ENCODE measurements around the gene BLOC1S1. TPM values are rescaled to one million over a fixed set of nuclear protein-coding genes. Genes with fewer than 3 reads are reported as not detected.

Gene BLOC1S1
- total and polyA plus RNA-seq, 10 of the 15 experiments (the other 5 are each of a cell fraction or from before 2014, with no cell fraction given): 126 to 285 (median 166) TPM

DNA sequence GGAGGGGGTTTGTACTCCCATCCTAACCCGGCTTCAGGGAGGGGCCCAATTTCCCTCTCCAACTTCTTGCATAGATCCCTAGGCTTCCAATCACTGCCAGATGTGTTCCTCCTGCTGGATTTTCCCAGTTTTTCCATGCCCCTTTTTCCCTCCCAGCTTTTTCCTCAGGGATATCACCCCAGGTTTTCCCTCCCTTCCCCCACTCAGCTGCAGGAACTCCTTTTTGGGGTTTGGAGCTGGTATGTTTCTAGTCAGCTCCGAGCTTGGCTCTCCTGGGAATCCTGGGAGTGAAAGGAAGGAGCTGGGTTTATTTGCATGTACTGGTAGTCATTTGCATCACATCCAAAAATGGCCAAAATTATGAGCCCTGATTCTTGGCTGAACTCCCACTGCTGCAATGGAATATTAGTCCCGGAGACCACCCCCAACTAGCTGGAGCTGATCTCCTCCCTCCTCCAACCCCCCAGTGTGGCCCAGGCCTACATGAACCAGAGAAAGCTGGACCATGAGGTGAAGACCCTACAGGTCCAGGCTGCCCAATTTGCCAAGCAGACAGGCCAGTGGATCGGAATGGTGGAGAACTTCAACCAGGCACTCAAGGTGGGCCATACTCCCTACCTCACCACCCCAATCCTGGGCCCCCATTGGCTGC is 2.9 kb downstream of the BLOC1S1 start:
- WGBS (ENCODE audit: insufficient coverage, insufficient replicate concordance, low lambda C conversion rate, missing lambda C conversion rate): 85% methylated on average over 4 of the region's 4 CpGs
- Histone ChIP-seq H3K4me3 (no peak overlapping the region), H3K79me2 (ENCODE audit: control insufficient read depth, insufficient read depth, low read length) (peaks cover 13% of the 10 kb centered on the region), H3K36me3 (ENCODE audit: control insufficient read depth in 2 of 2, insufficient read depth in 2 of 2, low read length in 1 of 2) (peaks cover under 1 to 3% of the 10 kb centered on the region in 2 experiments; a peak in 3 of 4 replicates), H3K4me2 (ENCODE audit: control insufficient read depth, insufficient read depth) (peak overlapping the region; percentile 100), H2AFZ (ENCODE audit: control insufficient read depth, low read depth, low read length) (no peak overlapping the region), H3K9me3 (replicated peaks; ENCODE audit: control insufficient read depth, insufficient read depth, low read length) (no peaks in the 10 kb centered on the region), H3K27me3 (replicated peaks in 1 of 2; ENCODE audit: control insufficient read depth in 2 of 2, insufficient read depth in 2 of 2, low read length in 1 of 2) (no peaks in the 10 kb centered on the region), H3K27ac (ENCODE audit: control insufficient read depth, insufficient read depth) (peak overlapping the region; percentile 95), H3K9ac (ENCODE audit: control insufficient read depth, insufficient read depth, low read length) (no peak overlapping the region), H3K4me1 (ENCODE audit: control insufficient read depth, insufficient read depth, low read length) (peaks cover 25% of the 10 kb centered on the region), H4K20me1 (ENCODE audit: control insufficient read depth, insufficient read depth) (no peaks in the 10 kb centered on the region)
- ChIA-PET SMC1A (ENCODE audit: uncharacterized antibody, unreplicated experiment) (interaction anchor here (1.2 to 4.0 kb wide), 6 partner anchors 11 to 73 kb away, joined by 3 to 29 read pairs (median 8); no protein-coding TSS in a partner anchor), POLR2A (interaction anchor here (0.5 to 2.4 kb wide), 4 partner anchors 11 to 319 kb away, joined by 3 to 10 read pairs (median 4); no protein-coding TSS in a partner anchor), RAD21 (ENCODE audit: unreplicated experiment) (interaction anchor here (1.4 to 11.0 kb wide), 5 partner anchors 10 to 73 kb away, joined by 3 to 113 read pairs (median 6); partner anchors contain the start of gene CD63), CTCF (interaction anchor here (0.5 to 11.4 kb wide), 12 partner anchors 11 to 361 kb away, joined by 3 to 205 read pairs (median 4); partner anchors contain the start of genes CD63 and ERBB3)
- ATAC-seq (no peak), FAIRE-seq (no peak), DNase-seq (ENCODE audit: low read depth, low spot score) (no peak)
- intact Hi-C loops (cut with micrococcal nuclease; ENCODE audit: unreplicated experiment) (no loop called here), in situ Hi-C loops (cut with MboI) (no loop called here)
- no TSS peak for BruUV-seq (replicated peaks)
- TF ChIP-seq EED (IDR thresholded peaks at IDR 0.05; ENCODE audit: low read depth) (peak; percentile 41; the same call in 1 of the 2 replicates), IKZF2 (IDR thresholded peaks at IDR 0.05) (peak in 1 of 2 experiments; percentile 8; a peak in 1 of 4 replicates), KDM1A (IDR thresholded peaks at IDR 0.05; ENCODE audit: borderline replicate concordance) (no peak)

DNA sequence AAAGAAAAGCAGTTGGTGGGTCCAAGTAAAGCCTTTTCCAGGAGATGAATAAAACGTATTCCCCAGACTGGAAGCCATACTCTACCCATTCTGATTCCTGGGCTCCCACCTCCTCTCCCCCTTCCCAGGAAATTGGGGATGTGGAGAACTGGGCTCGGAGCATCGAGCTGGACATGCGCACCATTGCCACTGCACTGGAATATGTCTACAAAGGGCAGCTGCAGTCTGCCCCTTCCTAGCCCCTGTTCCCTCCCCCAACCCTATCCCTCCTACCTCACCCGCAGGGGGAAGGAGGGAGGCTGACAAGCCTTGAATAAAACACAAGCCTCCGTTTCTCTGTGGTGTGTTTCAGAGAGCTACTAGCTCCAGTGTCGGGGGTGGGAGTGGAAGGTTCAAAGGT is 3.5 kb downstream of the BLOC1S1 start:
- ChIA-PET RAD21 (ENCODE audit: unreplicated experiment) (interaction anchor here (1.4 to 11.0 kb wide), 2 partner anchors 10 to 18 kb away, joined by 3 to 113 read pairs; partner anchors contain the start of gene CD63), SMC1A (ENCODE audit: uncharacterized antibody, unreplicated experiment) (interaction anchor here (0.9 to 3.5 kb wide), 6 partner anchors 11 to 209 kb away, joined by 3 to 16 read pairs (median 4); no protein-coding TSS in a partner anchor)
- no peak for TF ChIP-seq KLF5 (IDR thresholded peaks at IDR 0.05; ENCODE audit: partially characterized antibody)
- TF ChIP-seq NRF1 (conservative IDR thresholded peaks at IDR 0.05; ENCODE audit: low read depth, low read length): no peak
- no peak for TF ChIP-seq RBBP5 (conservative IDR thresholded peaks at IDR 0.05)
- no peak for TF ChIP-seq ZBED1 (IDR thresholded peaks at IDR 0.05; ENCODE audit: borderline replicate concordance)
- no peak for TF ChIP-seq ZZZ3 (IDR thresholded peaks at IDR 0.05; ENCODE audit: control insufficient read depth, insufficient read length, low read depth)
- no peak for TF ChIP-seq RCOR1 (conservative IDR thresholded peaks at IDR 0.05; ENCODE audit: low read depth, low read length)
- TF ChIP-seq TARDBP (IDR thresholded peaks at IDR 0.05; ENCODE audit: borderline replicate concordance): no peak
- TF ChIP-seq E2F4 (IDR thresholded peaks at IDR 0.05; ENCODE audit: low read depth, low read length): no peak
- no peak for TF ChIP-seq MTA3 (IDR thresholded peaks at IDR 0.05; ENCODE audit: borderline replicate concordance, low read length)
- TF ChIP-seq STAT1 (conservative IDR thresholded peaks at IDR 0.05): no peak
- no peak for TF ChIP-seq IRF3 (IDR thresholded peaks at IDR 0.05)
- no peak for TF ChIP-seq CREB1 (IDR thresholded peaks at IDR 0.05; ENCODE audit: low read depth)
- no peak for TF ChIP-seq IKZF2 (IDR thresholded peaks at IDR 0.05)
- no peak for TF ChIP-seq SMC3 (IDR thresholded peaks at IDR 0.05; ENCODE audit: borderline replicate concordance, low read length)

More for the DNA sequence above, 3.5 kb downstream of the BLOC1S1 start:
- in situ Hi-C loops (cut with MboI) (no loop called here), intact Hi-C loops (cut with micrococcal nuclease; ENCODE audit: unreplicated experiment) (no loop called here)
- no peaks in the 10 kb centered on the region for H3K9me3 ChIP-seq (replicated peaks; ENCODE audit: control insufficient read depth, insufficient read depth, low read length)
- H3K27me3 ChIP-seq (replicated peaks in 1 of 2; ENCODE audit: control insufficient read depth in 2 of 2, insufficient read depth in 2 of 2, low read length in 1 of 2): no peaks in the 10 kb centered on the region
- 0 out of 2 replicates have a peak overlapping the region, but pooled peaks have one; percentile 100 for H3K4me2 ChIP-seq (ENCODE audit: control insufficient read depth, insufficient read depth)
- H3K79me2 ChIP-seq (ENCODE audit: control insufficient read depth, insufficient read depth, low read length): peaks cover 13% of the 10 kb centered on the region
- no peak overlapping the region for H3K27ac ChIP-seq (ENCODE audit: control insufficient read depth, insufficient read depth)
- WGBS (ENCODE audit: insufficient coverage, insufficient replicate concordance, low lambda C conversion rate, missing lambda C conversion rate): 77% methylated on average over 7 of the region's 7 CpGs
- peaks cover 6 to 7% of the 10 kb centered on the region in 2 experiments; a peak in 3 of 4 replicates for H3K36me3 ChIP-seq (ENCODE audit: control insufficient read depth in 2 of 2, insufficient read depth in 2 of 2, low read length in 1 of 2)
- peaks cover 25% of the 10 kb centered on the region for H3K4me1 ChIP-seq (ENCODE audit: control insufficient read depth, insufficient read depth, low read length)
- ChIA-PET CTCF (interaction anchor here (0.7 to 11.4 kb wide), 10 partner anchors 11 to 1239 kb away, joined by 3 to 205 read pairs (median 4); partner anchors contain the start of gene CD63), POLR2A (interaction anchor here (0.6 to 2.4 kb wide), 3 partner anchors 11 to 730 kb away, joined by 3 to 10 read pairs (median 6); no protein-coding TSS in a partner anchor)
- no peak overlapping the region for H3K9ac ChIP-seq (ENCODE audit: control insufficient read depth, insufficient read depth, low read length)
- H2AFZ ChIP-seq (ENCODE audit: control insufficient read depth, low read depth, low read length): no peak overlapping the region
- no peak overlapping the region for H3K4me3 ChIP-seq
- no peaks in the 10 kb centered on the region for H4K20me1 ChIP-seq (ENCODE audit: control insufficient read depth, insufficient read depth)
- FAIRE-seq (no peak), DNase-seq (ENCODE audit: low read depth, low spot score) (no peak), ATAC-seq (no peak)
- no TSS peak for BruUV-seq (replicated peaks)

All from GM12878 (cell line).